Fibroblast of skin of left quadriceps (primary cell): ENCODE results near the gene LIX1.
A peak's percentile ranks its signal among the peaks of the same experiment; 100 is the strongest.
"Not testable (repeated sequence)": the region's sequence is repeated elsewhere in the genome, so short reads cannot be mapped to it uniquely, and the experiment has no call there.

Source experiments
- DNase-seq, 2 experiments: peaks; one replicate each; pipeline ENCODE4 v3.0.0-alpha.2; 2013; ENCODE audit warnings: low read depth in 2 of 2

LIX1 gene

DNA sequence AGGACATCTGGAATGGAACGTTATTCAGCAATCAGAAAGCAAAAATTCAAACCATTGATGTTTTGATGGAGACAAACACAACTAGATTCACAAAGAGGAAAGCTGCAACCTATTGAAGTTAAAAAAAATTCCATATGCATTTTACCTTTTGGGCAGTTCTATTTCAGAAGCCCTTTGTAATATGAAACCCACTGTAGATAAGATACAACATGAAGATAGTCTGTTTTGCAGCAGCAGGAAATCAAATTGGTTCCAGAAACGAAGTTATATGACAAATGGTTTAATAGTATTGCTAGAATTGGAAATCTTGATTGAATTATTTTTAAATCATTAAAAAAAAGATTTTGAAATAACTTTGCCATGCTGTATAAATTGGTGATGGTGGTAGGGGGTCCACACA, 872 bp downstream of the LIX1 start:
- no peak for DNase-seq

- no peak for DNase-seq
Measured at GRCh38 chr5:97141031-97141430, 1.4 kb downstream of the LIX1 start.

GRCh38 chr5:97140250-97140649, 2.2 kb downstream of the LIX1 start:
- not testable (repeated sequence) for DNase-seq

GRCh38 chr5:97136475-97136874, 5.9 kb downstream of the LIX1 start:
- DNase-seq = no peak

DNA sequence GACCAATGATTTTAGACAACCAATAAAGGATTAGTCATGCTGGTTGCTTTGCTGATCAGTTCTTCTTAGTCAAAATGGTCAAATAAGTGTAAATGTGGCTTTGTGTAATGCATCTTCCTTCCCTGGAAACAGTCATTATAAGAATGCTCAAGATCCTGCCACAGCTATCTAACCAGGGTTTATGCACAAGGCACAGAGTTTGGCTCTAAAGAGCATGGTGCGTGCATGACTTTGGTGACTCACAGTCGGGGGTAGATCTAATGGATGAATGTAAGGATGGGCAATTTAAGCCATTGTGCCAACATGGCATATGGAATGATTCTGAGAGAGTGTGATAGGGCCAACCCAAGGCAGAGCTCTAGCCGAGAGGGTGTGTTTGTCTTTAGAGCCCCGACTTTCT, 6.5 kb downstream of the LIX1 start:
- DNase-seq = no peak

DNA sequence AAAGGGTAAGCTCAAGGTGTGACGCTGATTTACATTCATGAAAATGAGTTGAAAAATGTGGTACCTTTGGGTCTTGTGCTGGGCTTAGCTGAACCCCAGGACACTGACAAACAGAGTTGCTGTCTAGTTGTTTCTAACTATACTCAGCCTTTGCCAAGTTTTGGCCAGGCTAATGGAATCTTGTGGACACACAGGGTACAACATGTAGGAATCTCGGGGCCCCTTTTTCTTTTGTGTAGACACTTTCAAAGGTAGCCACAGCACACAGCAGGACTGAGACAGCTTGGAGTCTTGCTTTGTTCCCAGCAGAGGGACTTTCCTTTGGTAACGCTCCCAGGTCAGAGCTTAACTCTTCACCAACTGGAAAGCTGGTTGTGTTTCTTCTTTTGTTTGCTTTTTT, 7.8 kb downstream of the LIX1 start:
- DNase-seq = no peak

- DNase-seq = no peak
Measured at GRCh38 chr5:97133101-97133500, 9.3 kb downstream of the LIX1 start.

DNA sequence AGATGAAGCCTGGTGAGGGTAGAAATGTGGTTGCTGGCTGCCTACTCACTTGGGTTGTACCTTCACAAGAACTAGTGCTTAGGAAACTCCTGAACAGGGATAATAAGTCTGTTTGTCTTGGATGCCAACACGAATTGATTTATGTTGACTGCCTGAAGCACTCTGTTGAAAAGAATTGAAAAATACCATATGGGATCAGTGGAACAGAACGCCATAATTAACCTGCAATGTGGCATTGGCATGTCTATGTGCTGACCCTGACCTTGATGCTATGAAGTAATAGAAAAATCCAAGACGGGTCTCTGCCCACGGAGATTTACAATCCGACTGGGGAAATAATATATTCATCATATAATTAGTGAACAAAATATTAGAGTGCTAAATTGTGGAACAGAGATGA, 10.5 kb downstream of the LIX1 start:
- DNase-seq = no peak

DNA sequence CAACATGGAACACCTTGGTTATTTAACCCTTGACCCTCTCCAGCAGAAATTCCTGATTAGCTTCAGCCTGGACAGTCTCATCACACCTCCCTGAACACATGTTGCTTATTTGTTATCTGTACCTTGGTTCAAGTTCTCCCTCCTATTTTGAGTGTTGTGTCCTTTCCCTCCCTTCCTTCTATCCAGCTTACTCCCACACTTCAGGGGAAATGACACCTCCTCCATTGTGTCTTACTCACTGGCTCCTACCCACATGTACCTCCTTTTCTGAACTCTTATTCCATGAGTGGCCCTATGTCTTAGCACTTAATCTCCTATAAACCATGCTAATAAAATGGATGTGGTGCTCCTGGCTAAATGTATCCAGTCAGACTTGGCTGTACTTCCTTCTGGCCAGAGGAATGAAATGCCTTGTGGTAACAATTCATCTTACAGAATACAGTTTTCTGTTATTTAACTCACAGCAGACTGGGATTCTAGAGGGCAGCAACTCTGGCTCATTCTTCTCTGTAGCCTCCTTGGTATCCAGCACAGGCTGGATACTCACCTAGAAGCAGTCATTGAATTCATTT, 11.2 kb downstream of the LIX1 start:
- DNase-seq = peak; percentile 8

- DNase-seq = no peak
Measured at GRCh38 chr5:97127727-97128126, 14.7 kb downstream of the LIX1 start.

GRCh38 chr5:97125125-97125683, 17.2 kb downstream of the LIX1 start:
- no peak for DNase-seq

DNA sequence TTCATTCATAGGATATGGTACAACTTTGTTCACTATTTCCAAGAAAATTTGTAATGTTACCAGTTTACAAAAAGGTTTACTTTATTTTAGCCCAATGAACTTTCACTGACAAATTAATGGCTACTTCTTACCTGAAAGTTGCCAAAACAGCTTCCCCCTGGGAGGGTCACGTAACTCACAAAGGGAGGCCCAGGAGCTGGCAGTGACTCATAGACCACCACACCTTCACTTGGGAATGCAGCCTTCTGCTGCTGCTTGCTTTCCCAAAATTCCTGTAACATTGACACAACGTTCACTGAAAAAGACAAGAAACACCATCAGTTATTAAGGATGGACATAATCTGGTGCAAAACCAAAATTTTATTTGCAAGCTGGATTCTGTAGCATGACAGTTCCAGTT, 18.1 kb downstream of the LIX1 start:
- DNase-seq = no peak

DNA sequence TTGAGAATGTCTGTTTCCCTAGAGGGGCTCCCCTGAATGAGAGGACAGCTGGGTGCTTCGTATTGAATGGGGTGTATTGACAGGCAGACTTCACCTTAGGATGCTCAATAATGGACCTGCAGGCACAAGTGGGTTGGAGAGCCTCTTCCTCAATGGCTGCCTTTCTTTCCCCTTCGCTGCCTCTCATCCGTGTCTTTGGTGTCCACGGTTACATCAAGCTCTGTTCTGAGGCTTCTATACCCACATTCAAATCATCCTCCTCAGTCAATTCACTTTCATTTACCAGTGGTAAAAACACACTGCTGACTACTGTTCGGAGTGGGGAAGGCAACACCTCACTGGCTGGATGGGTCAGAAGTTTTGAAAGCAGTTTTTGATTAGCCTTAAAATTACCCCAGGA, 20.6 kb downstream of the LIX1 start:
- DNase-seq = no peak

DNA sequence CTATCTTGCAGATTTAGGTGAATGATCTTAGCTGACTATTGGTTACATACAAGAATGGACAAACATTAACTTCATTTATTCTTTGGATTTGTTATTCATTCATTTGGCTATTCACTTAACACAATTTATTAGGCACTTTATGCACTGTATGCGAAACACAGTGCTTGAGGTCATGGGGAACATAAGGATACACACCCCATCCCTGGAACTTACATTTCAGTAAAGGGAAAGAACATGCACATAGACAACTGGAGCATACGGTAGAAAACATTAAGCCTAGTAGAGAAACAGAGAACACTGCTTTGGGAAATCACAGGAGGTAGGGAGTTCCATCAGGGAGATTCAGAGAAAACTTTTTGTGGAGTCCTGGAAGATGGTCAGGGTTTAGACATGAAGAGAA, 22.2 kb downstream of the LIX1 start:
- DNase-seq = no peak

DNA sequence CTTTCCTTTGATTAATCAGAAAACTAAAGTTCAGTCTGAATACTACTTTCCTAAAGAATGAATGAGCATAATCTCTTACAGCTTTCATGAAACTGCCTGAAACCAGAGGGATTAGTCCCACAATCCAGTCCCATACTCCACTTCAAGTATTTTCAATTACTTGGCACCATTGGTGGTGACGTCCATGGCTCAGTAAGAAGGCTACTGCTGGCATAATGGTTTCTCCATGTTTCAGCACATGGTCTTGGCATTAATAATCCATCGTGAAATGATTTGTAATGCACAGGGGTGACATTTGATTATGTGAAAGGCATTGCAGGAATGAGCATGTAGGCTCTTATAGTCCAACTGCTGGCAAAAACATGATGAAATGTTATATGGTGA, 23.4 kb downstream of the LIX1 start:
- DNase-seq = no peak

- no peak for DNase-seq
Measured at GRCh38 chr5:97118261-97119006, 24.0 kb downstream of the LIX1 start.

DNA sequence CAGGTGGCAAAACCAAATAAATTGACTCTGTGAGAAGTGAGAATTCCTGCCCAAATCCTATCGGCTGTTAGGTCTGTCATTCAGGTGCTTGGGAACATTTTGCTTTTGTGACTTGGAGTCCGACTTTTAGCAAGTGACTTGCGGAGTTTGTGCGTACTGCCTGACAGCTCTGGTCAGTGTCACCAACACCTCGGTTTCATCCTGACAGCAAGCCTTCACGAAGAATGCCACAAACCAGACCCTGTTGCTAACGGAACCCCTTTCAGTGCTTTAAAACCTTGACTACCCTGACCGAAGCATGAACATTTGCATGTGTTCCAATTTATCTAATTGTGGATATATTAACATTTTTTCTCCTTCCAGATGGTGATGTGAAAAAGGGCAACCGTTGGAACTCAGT, 26.5 kb downstream of the LIX1 start:
- DNase-seq = no peak

DNA sequence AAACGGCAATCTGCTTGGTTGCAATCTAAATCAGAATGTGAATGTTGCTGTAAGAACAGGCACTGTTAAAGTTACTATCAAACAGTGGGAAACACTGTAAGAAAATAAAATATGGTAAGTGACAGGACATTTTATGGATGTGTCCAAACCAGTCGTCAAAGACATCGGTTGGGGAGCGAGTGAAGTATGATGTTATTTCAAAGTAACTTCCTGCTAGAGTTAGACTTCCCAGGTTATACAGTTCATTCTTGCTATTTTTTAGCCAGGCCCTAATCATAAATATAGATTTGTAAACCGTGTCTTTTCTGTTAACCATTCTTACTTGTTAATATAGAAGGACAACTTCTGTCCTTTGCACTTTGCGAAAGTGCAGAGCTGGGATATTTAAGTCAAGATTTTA, 30.2 kb downstream of the LIX1 start:
- DNase-seq = no peak

GRCh38 chr5:97111616-97112015, 30.8 kb downstream of the LIX1 start:
- DNase-seq = no peak

DNA sequence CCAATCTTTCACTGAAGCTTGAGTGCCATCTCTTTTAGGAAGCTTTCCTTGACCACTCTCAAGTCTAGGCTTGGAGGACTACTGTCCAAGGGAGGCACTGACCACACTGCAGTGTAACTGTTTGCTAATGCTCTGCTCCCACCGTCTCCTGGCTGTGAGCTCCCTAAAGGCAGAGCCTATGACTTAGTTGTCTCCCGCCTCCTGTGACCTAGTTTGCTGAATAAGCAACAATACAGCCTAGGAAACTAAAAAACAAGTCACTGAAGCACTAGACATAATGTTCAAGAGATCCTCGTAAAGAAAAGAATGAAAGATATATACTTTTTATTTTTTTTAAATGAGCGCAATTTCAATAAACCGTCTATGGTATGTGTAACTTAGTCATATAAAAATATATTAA, 31.4 kb downstream of the LIX1 start:
- no peak for DNase-seq

- DNase-seq = no peak
Measured at GRCh38 chr5:97107318-97107717, 35.1 kb downstream of the LIX1 start.

- DNase-seq = no peak
Measured at GRCh38 chr5:97106216-97106581, 36.2 kb downstream of the LIX1 start.

DNA sequence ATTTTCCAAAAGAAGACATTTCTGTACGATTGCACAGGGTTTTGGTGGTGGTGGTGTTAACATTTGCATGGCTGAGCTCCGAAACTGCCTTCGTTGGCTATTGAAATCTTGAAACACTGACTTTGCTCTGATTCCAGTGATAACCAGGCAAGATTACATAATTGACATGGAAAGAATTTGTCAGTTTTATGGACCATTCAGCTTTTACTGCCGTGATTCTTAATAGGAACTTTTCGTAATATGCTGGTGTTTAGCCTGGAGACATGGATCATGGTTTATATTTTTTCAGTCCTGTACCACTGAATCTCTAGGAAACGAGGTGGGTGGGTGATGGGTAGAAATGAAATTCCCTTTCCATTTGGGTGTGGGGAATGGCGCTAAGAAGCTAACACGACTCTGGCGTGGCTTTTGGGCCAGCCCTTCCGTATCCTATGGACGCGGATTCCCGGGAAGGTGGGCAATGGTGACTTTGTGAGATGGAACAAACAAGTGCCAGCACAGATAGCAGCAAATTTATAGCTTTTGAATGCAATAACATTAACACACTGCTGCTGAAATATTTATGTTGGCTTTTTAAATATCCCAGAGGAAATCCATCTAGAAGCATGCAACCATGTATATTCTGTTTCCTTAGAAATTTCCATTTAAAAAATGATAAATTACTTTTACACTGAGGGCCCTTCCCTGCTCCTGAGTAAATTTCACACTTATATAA, 36.8 kb downstream of the LIX1 start:
- no peak for DNase-seq
